TTC549 (cell line): ENCODE results near the gene SPDEF.

Source experiments
- FAIRE-seq: peaks from 2 replicates; lab custom pipeline; 2012; peaks lifted over from hg19 to GRCh38; lab: Jason Lieb, UNC

SPDEF gene

DNA sequence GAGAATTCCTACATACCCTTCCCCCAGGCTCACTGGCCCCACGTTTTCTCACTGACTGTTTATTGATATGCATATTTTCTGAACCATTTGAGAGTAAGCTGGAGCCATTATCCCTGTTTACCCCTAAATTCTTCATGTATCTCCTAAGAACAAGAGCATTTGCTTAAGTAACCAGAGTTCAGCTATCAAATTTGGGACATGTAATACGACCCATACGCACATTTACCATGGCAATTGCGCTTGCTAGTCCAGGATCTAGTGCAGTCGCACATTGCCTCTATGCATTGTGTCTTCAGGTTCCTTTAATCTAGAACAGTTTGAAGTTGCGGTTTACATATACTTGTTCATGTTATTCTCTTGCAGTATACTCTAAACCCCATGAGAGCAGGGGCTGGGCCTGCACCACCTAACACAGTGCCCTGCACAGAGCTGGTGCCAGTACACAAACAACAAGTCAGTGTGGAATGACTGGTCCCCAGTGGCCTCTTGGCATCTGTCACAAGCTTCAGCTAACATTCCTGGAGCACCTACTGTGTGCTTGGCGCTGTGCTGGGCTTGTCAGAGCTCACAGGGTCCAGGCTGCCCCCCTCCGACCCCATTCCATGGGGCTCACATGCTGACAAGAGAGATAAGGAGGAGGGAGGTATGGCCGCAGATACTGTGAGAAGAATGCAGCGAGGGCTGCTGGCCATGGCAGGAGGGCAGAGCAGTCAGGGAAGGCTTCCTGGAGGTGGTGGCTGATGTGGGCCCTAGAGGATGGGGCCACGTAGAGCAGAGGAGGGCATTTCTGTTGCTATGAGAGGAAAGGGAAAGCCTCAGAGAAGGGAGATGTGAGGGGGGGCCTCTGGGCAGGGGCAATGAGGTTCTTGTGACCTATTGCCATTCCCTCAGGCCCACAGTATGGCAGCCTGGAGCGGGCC is 28.1 kb downstream of the SPDEF start:
- no peak for FAIRE-seq

DNA sequence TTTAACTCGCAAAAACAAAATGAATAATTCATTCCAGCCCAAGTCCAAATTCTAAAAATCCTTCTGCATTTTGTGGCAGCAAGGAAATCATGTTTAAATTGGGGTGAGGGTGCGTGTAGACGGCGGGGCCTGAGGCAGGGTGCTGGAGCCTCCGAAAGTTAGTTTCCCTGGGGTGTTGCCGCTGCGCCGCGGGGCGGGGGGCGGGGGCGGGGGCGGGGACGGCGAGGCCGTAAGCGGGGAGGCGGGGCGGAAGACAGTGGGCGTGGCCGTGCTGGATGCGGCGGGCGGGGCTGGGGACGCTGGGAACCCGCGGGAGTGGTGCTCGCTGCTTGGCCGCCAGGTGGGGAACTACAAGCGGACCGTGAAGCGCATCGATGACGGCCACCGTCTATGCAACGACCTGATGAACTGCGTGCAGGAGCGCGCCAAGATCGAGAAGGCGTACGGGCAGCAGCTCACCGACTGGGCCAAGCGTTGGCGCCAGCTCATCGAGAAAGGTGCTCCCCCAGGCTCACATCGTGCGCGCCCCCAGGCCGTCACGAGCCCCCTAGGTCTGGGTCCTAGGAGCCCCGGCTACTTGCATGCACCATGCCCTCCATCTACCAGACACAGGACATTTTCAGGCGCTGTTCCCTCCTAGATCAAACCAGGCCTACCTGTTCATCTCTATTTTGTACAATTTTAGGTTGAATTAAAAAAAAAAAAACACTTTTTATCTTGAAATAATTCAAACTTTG is 29.0 kb downstream of the SPDEF start:
- FAIRE-seq: no peak

GRCh38 chr6:34526241-34526972 is 29.7 kb downstream of the SPDEF start:
- FAIRE-seq: no peak

DNA sequence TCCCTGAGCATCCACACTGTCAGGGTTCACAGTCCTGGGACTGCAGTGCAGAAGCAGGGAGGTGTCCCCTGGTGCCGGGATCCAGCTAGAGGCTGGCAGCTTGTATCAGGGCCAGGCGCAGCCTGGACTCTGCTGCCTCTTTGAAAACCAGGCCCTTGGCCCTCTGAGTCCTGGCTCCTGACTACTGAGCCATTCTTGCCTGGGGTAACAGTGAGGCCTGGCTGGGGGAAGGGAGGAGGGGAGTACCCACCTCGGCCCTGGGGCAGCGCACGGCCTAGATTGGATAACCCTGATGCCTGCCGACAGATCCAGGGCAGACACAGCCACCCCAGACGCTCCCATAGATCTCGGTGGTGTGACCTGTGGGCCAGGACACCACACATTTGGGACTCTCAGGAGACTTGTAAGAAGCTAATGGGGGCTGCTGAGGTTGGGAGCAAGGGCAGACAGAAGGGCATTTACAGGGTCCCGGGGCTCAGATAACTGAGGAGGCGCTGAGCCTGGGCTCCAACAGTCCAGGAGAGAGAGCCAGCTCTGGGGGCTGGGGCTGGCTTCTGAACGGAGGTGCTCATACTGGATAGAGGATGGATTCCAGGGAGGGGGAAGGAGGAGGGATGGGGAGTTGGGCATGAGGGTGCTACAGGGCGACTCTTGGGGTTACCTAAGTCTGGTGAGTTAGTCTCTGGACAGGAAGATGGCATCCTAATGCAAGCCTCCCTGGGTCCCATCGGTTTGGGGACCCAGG is 30.5 kb downstream of the SPDEF start:
- no peak for FAIRE-seq

- FAIRE-seq: no peak
Measured at GRCh38 chr6:34524971-34525370, 31.2 kb downstream of the SPDEF start.

- FAIRE-seq: no peak
Measured at GRCh38 chr6:34524499-34524898, 31.6 kb downstream of the SPDEF start.

- FAIRE-seq: no peak
Measured at GRCh38 chr6:34523441-34524206, 32.5 kb downstream of the SPDEF start.

DNA sequence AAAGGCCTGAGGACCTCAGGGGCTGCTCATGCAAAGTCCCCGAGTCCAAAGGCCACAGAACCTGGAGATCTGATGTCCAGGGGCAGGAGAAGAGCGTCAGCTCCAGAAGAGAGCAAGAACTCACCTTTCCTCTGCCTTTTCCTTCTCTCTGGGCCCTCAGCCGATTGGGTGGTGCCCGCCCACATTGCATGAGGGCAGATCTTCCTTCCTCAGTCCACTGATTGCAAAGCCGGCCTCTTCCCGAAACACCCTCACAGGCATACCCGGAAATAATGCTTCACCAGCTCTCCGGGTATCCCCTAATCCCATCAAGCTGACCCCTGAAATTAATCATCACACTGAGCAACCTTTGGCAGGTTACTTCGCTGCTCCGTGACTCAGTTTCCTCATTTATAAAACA is 33.4 kb downstream of the SPDEF start:
- FAIRE-seq: no peak

GRCh38 chr6:34521463-34522285 is 34.5 kb downstream of the SPDEF start:
- no peak for FAIRE-seq

DNA sequence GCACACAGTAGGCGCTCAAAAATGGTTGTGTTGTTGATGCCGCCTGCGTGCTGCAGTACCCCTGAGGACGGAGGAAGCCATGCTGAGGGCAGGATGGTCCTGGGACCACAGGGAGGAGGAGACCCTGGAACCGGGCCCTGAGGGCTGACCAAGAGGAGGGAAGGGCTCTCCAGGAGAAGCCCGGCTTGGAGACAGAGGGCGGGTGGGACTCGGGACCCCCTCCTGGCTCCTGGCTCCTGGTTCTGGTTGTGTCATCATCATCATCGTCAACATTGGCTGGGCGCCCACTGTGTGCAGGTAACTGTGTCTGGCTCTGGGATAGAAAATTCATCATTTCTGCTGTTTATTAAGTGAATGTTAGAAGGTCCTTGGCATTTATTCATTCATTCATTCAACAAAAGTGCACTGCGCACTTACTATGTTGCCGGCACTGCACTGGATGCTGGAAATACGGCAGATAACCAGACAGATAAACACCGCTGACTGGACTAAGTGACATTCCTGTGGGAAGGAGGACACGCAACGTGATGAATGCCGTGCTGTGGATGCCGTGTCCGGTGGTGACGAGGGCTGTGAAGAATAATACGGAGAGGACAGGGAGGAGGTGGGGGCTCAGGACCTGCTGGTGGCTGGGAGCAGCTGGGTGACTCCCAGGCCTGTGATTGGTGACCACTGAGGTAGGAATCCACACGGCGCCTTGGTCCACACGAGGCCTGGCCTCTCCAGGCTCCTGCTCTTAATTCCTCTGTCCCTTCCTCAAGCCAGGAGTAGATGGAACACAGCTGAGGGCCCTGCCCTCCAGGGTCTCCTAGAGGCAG is 35.3 kb downstream of the SPDEF start:
- no peak for FAIRE-seq

DNA sequence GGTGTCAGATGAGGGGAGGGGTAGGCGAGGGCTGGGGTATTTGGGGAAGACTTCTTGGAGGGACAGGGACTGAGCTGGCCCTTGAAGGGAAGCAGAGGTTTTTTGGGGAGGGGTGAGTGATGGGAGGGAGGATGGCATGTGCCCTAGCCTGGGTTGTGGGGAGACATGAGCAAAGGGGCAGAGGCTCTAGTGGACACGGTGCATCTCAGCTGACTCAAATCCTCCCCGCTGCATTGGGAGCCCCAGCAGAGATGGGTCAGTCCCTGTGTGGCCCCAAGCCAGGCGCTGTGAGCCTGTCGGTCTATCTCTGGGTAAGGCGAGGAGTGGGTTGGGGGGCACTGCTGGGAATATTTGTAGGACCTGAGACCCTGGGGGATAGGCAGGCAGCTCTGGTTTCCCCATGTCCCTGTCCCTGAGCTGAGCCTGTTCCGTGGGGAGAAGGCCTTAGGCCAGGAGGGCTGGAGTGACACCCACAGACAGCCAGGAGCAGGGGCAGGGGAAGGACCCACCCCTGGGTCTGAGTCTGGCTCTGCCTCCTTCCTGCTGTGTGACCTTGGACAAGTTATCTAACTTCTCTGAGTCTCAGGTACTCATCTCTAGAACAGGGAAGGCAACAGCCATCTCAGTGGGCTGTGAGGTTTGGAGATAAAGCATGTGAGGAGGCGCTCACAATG is 36.0 kb downstream of the SPDEF start:
- FAIRE-seq: no peak

DNA sequence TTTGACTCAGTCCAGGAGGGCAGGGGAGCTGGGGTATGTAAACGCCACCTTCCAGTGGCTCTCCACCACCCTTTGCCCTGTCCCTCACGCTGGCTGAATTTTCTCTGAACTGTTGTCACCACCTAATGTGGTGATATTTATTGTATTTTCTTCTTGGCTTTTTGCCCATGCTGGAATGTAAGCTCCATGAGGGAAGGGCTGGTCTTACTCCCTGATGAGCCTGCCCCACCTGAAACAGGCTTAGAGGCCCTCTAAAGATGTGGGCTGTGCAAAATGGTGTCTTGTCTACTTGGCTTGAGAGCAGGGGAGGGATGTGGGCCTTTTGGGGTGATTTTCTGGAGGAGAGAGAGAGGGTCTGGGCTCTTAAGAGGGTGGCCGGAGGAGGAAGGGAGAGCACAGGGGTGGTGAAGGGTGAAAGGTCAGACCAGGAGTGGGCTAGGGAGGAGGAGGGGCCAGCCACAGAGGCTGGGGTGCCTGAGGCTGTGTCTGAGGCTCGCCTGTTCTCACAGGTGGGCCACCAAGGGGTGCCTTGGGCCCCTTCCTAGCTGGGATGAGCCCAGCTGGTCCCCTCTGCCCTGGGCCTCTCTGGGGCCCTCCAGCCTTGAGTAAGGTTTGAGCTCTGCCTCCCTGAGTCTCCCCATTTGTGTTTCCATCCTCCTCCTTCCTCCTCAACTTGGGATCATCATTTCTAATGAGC is 37.3 kb downstream of the SPDEF start:
- FAIRE-seq: no peak

DNA sequence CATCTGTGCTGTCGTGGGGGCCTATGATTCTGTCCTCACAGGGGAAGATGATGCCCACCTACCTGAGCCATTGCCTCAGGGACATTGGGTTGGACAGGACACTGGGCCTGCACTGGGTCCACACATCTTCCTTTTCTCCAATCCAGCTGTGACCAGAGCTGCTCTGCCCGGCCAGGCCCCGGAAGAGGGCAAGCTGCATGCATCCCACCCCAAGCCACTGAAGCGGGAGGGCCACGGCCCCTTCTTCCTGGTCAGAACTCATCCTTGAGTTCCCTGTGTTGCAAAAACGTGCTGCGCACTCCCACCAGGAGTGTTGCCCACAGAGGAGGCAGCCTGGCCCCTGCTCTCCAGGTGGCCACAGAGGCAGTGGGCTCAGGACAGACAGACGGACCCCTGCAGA is 38.2 kb downstream of the SPDEF start:
- no peak for FAIRE-seq

- FAIRE-seq: no peak
Measured at GRCh38 chr6:34517461-34517881, 38.7 kb downstream of the SPDEF start.

- no peak for FAIRE-seq
Measured at GRCh38 chr6:34516391-34517324, 39.5 kb downstream of the SPDEF start.

- no peak for FAIRE-seq
Measured at GRCh38 chr6:34515473-34516387, 40.4 kb downstream of the SPDEF start.
